ENCODE measurements around the gene SMG6. TPM values are rescaled to one million over a fixed set of nuclear protein-coding genes. Genes with fewer than 3 reads are reported as not detected.
A peak's percentile ranks its signal among the peaks of the same experiment; 100 is the strongest.

SMG6 gene
- total RNA-seq, 1 donor: 42.7 TPM

DNA sequence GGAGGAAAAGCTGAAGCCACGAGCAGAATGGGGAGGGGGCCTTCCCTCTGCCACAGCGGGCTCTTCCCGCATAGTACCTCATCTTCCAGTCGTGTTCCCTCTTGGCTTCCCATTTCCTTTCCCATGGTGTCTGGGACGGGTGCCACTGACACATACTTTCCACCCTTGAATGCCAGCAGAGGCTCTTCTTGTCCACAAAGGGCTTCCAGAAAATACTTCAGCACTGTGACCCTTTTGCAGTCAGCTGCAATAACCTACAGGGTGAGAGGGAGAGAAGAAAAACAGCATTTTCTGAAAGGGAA, 218.0 kb downstream of the SMG6 start:
- no peak overlapping the region for H2AFZ ChIP-seq (ENCODE audit: low read length)
- H3K4me3 ChIP-seq (ENCODE audit: insufficient read depth, low read length): no peak overlapping the region
- TF ChIP-seq CTCF (IDR thresholded peaks at IDR 0.05; ENCODE audit: extremely low read depth, low read depth, low read length): no peak
- no peaks in the 10 kb centered on the region for H3K27me3 ChIP-seq (ENCODE audit: insufficient read depth, low read length)
- no peak for DNase-seq (ENCODE audit: insufficient read length, low spot score, missing footprints)
- no peaks in the 10 kb centered on the region for H3K79me2 ChIP-seq (ENCODE audit: insufficient read depth, low read length)
- H3K4me1 ChIP-seq (ENCODE audit: insufficient read depth, low read length): peaks cover 55% of the 10 kb centered on the region
- H3K36me3 ChIP-seq (ENCODE audit: insufficient read depth, low read length): peaks cover 20% of the 10 kb centered on the region
- peak overlapping the region; percentile 56 for H3K27ac ChIP-seq (ENCODE audit: low read depth, low read length)
- H3K9me3 ChIP-seq (ENCODE audit: low read depth, low read length): no peaks in the 10 kb centered on the region
- H3K4me2 ChIP-seq (ENCODE audit: insufficient read depth, low read length): no peak overlapping the region
- no peaks in the 10 kb centered on the region for H4K20me1 ChIP-seq (ENCODE audit: insufficient read depth, low read length)

DNA sequence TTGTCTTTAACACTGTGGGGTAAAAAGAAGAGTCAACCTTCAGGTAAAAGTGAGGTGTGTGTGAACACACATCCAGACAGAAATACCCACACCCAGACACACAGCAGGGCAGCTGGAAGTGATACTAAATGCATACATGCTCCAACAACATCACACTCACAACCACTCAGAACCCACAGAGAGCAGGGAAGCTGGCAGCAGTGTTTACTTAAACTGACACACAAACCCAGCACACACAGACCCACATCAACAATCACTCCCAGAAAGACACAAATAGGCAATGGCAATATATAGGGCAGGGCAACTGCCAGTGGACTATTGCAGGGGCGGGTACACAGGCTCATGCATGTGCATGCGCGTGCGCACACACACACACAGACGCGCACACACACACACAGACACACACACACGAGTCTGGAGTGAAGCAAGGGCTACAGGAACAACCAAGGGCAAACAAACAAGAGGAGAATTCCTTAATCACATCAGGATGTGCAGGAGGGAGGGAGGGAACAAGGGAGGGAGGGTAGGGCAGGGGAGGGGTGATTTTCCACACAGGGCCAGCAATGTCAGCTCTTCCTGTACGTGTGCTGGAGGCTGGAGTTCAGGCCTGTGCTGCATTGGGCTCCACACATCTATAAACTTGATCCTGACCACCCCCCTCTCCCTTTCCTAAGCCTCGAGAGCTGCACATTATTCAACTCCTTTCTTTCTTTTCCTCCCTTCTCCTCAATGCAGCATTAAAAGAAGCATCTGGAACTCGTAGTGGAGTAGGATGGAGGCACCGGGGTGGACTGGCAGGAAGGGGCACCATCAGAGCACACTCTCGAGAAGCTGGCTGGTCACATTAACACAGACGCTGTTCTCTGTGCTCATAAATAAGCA, 218.6 kb downstream of the SMG6 start:
- Histone ChIP-seq H3K27me3 (ENCODE audit: insufficient read depth, low read length) (no peaks in the 10 kb centered on the region), H3K27ac (ENCODE audit: low read depth, low read length) (peak overlapping the region; percentile 56), H3K4me2 (ENCODE audit: insufficient read depth, low read length) (no peak overlapping the region), H4K20me1 (ENCODE audit: insufficient read depth, low read length) (no peaks in the 10 kb centered on the region), H3K4me1 (ENCODE audit: insufficient read depth, low read length) (peaks cover 49% of the 10 kb centered on the region), H3K36me3 (ENCODE audit: insufficient read depth, low read length) (peaks cover 24% of the 10 kb centered on the region), H3K9me3 (ENCODE audit: low read depth, low read length) (no peaks in the 10 kb centered on the region), H3K79me2 (ENCODE audit: insufficient read depth, low read length) (no peaks in the 10 kb centered on the region), H3K4me3 (ENCODE audit: insufficient read depth, low read length) (no peak overlapping the region), H2AFZ (ENCODE audit: low read length) (no peak overlapping the region)
- TF ChIP-seq CTCF (IDR thresholded peaks at IDR 0.05; ENCODE audit: extremely low read depth, low read depth, low read length): no peak
- peak; percentile 73 for DNase-seq (ENCODE audit: insufficient read length, low spot score, missing footprints)

GRCh38 chr17:2084036-2084765, 219.4 kb downstream of the SMG6 start:
- no peak overlapping the region for H3K4me2 ChIP-seq (ENCODE audit: insufficient read depth, low read length)

More at GRCh38 chr17:2084036-2084765, 219.4 kb downstream of the SMG6 start:
- Histone ChIP-seq H3K4me3 (ENCODE audit: insufficient read depth, low read length) (no peak overlapping the region), H2AFZ (ENCODE audit: low read length) (no peak overlapping the region), H3K4me1 (ENCODE audit: insufficient read depth, low read length) (peaks cover 42% of the 10 kb centered on the region), H3K9me3 (ENCODE audit: low read depth, low read length) (no peaks in the 10 kb centered on the region), H3K79me2 (ENCODE audit: insufficient read depth, low read length) (no peaks in the 10 kb centered on the region), H3K27me3 (ENCODE audit: insufficient read depth, low read length) (no peaks in the 10 kb centered on the region), H4K20me1 (ENCODE audit: insufficient read depth, low read length) (no peaks in the 10 kb centered on the region), H3K27ac (ENCODE audit: low read depth, low read length) (peak overlapping the region; percentile 56), H3K36me3 (ENCODE audit: insufficient read depth, low read length) (peaks cover 28% of the 10 kb centered on the region)
- DNase-seq (ENCODE audit: insufficient read length, low spot score, missing footprints): peak; percentile 81
- no peak for TF ChIP-seq CTCF (IDR thresholded peaks at IDR 0.05; ENCODE audit: extremely low read depth, low read depth, low read length)

Measured in osteoblast (primary cell).